ENCODE measurements around the gene KDM1A.
"Not testable (repeated sequence)": the region's sequence is repeated elsewhere in the genome, so short reads cannot be mapped to it uniquely, and the experiment has no call there.

KDM1A gene

GRCh38 chr1:23019094-23019862, at the start of gene KDM1A:
KDM1A (plus strand) TSS chr1:23019468; CDS start chr1:23019597, 129 bp downstream.
- DNase-seq (ENCODE audit: low read depth in 2 of 2, low spot score in 1 of 2) = peak; percentile 88 to 92

GRCh38 chr1:22970096-22970495, 49.2 kb upstream of the KDM1A start:
- no peak for DNase-seq (ENCODE audit: low read depth in 2 of 2, low spot score in 1 of 2)

DNA sequence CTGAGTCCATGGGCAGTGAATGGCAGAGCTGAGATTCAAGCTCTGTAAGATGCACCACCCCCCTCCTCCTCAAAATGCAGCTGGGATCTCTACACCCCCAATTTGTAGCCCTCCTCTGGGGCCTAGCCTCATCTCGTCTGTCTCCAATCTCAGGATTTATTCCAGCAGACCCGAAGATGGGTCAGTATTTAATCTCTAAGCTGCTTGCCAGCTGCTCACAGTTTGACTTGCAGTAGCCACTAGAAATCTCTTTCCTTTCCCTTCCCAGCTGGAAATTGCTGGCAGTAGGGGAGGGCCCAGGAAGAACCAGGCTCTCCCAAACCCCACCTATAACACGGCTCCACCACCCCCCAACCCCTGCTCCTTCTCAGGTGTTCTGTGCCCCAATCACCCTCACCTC, 48.1 kb upstream of the KDM1A start:
- DNase-seq (ENCODE audit: low read depth in 2 of 2, low spot score in 1 of 2) = no peak

DNA sequence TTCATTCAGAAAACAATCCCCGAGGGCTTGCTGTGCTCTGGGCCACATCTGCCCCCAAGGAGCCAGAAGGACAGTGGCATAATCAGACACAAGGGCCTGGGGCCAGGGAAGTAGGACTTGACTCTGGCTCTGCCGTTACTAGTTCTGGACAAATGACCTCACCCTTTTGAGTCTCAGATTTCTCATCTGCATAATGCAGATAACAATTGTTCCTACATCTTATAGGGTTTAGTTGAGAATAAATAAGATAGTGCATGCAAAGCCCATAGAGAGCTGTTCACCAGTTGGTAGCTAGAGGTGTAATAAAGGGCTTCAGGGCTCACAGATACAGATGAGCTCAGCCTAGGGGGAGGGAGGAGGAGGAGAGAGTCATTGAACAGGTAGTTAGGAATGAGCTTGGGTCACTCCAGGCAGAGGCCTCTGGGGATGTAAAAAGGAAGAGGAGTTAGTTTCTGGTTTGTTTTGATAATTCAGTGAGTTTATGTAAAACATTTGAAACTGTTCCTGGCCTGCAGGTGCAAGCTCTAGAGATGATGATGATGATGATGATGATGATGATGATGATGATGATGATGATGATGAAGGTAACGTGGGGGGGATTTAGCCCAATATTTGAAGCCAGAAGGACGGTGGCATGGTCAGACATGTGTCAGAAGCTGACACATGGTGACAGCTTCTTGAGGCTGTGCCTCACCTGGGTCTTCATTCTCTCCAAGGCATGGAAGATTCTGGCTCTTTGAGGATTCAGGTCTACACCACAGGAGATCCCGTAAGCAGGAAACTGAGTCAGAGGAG, 47.5 kb upstream of the KDM1A start:
- no peak for DNase-seq (ENCODE audit: low read depth in 2 of 2, low spot score in 1 of 2)

DNA sequence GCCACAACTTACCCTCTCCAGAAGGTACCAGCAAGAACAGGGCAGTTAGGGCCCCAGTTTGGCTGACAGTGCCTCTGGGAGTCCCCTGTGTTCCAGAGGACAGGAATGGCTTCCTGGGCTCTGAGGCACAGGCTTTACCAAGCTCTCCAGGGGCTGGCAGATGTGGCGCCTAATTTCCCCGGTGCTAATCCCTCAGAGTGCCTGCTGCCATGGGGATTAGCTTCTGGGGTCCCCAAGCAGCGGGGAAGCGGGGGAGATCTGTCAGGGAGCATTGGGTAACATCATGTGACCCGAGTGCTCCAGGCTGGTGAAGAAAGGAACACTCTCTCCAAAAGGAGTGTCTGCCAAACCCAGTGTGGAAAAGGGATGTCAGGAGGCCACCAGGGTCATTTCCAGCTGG, 46.5 kb upstream of the KDM1A start, which contains the start of gene LACTBL1:
Gene LACTBL1, minus strand, starts transcription at position 107 of the 400 bp plus-strand sequence. CDS start 550 bp downstream, outside the sequence.
- no peak for DNase-seq (ENCODE audit: low read depth in 2 of 2, low spot score in 1 of 2)

GRCh38 chr1:22975694-22976093, 43.6 kb upstream of the KDM1A start:
- no peak for DNase-seq (ENCODE audit: low read depth in 2 of 2, low spot score in 1 of 2)

DNA sequence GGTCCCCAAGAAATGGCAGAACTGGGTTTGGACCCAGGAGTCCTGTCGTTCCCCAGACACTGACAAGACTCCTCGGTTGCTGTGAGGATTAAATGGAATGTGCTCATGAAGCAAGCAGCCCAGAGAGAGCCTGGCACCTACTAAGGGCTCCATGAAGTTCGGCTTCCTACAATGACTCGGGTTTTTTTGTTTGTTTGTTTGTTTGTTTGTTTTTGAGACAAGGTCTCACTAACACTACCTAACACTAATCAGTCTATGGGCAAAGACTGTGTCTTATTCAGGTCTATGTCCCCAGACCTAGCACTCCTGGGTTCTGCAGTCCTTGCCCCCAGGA, 43.2 kb upstream of the KDM1A start:
- no peak for DNase-seq (ENCODE audit: low read depth in 2 of 2, low spot score in 1 of 2)

DNA sequence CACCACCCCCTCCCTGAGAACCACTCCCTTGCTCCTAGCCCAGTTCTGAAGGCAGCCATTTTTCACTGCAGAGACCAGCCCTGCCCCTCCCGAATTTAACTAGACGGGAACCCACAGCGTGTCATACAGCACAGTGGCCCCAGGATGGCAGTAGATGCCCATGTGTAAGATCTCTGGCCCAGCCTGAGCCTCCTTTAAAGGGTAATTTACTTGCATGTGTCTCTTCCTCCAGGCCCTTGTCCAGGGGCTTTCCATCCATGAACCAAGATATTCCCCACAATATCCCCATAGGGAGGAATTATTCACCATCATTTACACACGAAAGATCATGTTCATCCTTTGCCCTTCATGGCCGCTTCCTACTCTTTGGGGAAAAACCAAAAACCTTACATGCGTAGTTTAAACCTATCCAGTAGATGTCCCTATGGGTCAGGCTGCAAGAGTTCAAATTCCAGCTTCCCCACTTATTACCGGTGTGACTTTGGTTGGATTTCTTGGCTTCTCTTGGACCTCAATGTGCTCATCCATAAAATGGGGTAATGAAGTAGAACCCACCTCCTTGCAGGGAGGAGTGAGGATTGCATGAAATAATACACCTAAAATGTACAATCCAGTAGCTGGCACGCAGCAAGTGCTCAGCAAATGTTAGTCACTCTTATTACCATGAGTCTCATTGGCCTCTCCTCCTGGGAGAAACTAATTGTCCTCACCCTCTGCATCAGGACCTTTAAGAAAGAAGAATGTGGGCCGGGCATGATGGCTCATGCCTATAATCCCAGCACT, 42.6 kb upstream of the KDM1A start:
- peak in 1 of 2 donors; percentile 3 for DNase-seq (ENCODE audit: low read depth in 2 of 2, low spot score in 1 of 2)

- DNase-seq (ENCODE audit: low read depth in 2 of 2, low spot score in 1 of 2) = no peak
Measured at GRCh38 chr1:22978299-22978698, 41.0 kb upstream of the KDM1A start.

GRCh38 chr1:22980471-22980790, 38.8 kb upstream of the KDM1A start:
- not testable (repeated sequence) for DNase-seq (ENCODE audit: low read depth in 2 of 2, low spot score in 1 of 2)

DNA sequence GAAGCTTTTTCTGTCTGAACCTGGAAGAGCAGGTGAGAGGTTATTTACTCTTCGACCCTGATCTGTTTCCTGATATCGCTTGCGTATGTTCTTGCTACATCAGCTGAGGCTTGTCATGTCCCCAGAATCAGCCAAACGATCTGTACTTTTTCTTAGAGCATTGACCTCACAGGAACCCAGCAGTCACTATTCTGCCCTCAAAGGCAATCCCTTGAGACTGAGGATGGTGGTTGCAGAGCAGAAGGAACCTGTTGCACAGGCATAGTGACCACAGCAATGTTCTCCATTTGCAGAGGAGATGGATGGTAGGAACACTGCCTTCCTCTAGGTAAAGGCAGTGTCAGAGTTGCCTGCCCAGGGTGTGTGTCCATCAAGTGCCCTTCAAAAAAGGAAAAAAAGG, 35.3 kb upstream of the KDM1A start:
- DNase-seq (ENCODE audit: low read depth in 2 of 2, low spot score in 1 of 2) = no peak

DNA sequence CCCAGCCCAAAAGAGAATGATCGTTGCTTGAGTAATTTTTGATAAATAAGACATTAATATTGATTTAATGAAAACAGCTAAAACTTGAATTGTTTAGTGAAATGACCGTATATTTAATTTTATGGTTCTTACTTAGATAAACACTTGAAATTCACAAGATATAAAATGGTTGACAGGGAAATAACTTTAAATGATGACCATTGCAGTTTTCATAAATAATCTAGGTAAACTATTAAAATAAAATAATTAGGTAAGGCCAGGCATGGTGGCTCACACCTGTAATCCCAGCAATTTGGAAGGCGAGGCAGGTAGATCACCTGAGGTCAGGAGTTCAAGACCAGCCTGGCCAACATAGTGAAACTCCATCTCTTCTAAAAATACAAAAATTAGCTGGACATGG, 26.9 kb upstream of the KDM1A start:
- not testable (repeated sequence) for DNase-seq (ENCODE audit: low read depth in 2 of 2, low spot score in 1 of 2)

GRCh38 chr1:22993220-22993795, 26.0 kb upstream of the KDM1A start:
- not testable (repeated sequence) for DNase-seq (ENCODE audit: low read depth in 2 of 2, low spot score in 1 of 2)

GRCh38 chr1:22995774-22996173, 23.5 kb upstream of the KDM1A start:
- no peak for DNase-seq (ENCODE audit: low read depth in 2 of 2, low spot score in 1 of 2)

GRCh38 chr1:22997528-22997927, 21.7 kb upstream of the KDM1A start:
- DNase-seq (ENCODE audit: low read depth in 2 of 2, low spot score in 1 of 2) = not testable (repeated sequence)

DNA sequence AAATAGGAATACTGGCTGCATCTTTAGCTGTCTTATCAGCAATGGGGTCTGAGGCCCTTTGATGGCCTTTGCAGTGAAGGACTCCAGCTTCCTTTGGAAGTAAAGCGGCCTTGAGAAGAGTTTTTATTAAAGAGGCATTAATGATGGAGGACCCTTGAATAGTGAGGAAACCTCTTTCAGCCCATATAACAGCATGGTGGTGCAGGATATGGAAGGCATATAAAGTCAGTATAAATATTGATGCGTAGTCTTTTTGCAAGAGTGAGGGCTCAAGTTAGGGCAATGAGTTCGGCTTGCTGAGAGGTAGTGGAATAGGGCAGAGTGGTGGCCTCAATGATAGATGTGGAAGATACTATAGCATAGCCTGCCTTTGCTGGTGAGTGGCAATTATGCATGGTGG, 19.1 kb upstream of the KDM1A start:
- DNase-seq (ENCODE audit: low read depth in 2 of 2, low spot score in 1 of 2) = not testable (repeated sequence)

DNA sequence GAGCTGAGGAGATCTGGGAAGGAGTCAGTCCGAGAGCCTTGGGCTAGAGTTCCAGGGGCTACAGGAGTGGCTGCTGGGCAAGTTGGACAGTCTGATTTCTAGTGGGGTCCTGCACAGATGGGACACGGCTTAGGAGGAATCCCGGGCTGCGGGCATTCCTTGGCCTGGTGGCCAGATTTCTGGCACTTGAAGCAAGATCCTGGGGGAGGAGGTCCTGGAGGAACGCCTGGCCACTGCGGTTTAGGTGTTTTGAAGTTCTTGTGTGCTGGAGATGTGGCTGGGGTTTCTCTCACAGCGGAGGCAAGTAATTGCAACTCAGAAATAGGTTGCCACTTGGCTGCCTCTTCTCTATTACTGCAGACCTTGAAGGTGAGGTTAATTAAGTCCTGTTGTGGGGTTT, 17.1 kb upstream of the KDM1A start:
- DNase-seq (ENCODE audit: low read depth in 2 of 2, low spot score in 1 of 2) = not testable (repeated sequence)

DNA sequence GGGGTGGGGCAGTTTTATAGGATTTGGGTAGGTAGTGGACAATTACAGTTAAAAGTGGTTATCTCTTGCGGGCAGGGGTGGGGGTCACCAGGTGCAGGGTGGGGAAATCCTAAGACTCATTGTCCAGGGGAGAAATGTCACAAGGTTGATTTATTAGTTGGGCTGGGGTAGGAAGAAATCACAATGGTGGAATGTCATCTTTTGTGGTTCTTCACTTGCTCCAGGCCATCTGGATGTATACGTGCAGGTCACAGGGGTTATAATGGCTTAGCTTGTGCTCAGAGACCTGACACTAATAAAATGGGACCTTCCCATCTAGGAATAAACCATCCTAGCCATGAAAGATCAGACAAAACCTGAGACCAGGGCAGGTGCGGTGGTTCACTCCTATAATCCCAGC, 15.2 kb upstream of the KDM1A start:
- DNase-seq (ENCODE audit: low read depth in 2 of 2, low spot score in 1 of 2) = no peak

DNA sequence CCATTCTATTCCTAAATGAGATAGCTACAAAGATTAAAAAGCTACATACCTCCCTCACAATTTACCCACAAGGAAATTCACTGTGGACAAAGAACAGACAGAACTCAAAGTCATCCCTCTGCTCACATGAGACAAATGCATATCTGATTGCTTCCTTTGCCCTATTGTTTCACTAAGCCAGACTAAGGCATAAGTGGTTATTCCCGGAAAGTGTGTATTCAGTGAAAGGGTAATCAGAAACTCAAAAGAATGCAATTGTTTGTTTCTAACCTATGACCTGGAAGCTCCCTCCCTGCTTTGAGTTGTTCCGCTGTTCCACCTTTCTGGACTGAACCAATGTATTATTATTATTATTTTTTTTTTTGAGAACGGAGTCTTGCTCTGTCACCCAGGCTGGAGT, 14.5 kb upstream of the KDM1A start:
- DNase-seq (ENCODE audit: low read depth in 2 of 2, low spot score in 1 of 2) = not testable (repeated sequence)

DNA sequence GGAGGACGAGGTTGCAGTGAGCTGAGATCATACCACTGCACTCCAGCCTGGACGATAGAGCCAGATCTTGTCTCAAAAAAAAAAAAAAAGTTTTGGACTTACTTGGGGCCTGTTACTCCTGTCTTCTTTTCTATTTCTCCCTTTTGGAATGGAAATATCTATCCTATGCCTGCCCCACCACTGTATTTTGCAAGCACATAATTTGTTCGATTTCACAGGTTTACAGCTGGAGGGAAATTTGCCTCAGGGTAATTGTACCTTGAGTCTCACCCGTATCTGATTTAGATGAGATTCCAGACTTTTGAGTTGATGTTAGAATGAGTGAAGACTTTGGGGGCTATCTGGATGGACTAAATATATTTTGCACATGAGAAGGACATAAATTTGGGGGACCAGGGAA, 12.2 kb upstream of the KDM1A start:
- DNase-seq (ENCODE audit: low read depth in 2 of 2, low spot score in 1 of 2) = no peak

GRCh38 chr1:23008901-23009300, 10.4 kb upstream of the KDM1A start:
- no peak for DNase-seq (ENCODE audit: low read depth in 2 of 2, low spot score in 1 of 2)

Measured in stimulated activated CD8-positive, alpha-beta memory T cell treated with anti-CD3 and anti-CD28 coated beads, Interleukin-4, amount 100 ng/mL, for 4 hours (primary cell).